Measurements from ENCODE around the gene PMF1. TPM values are rescaled to one million over a fixed set of nuclear protein-coding genes. Genes with fewer than 3 reads are reported as not detected.

PMF1 gene
- polyA plus RNA-seq, 2 of the 4 experiments (the other 2 are of a cell fraction): 59.8 to 63.9 TPM

GRCh38 chr1:156248323-156248683 is 35.5 kb downstream of the PMF1 start (continued):
- TF ChIP-seq REST (IDR thresholded peaks at IDR 0.05) (no peak), TP53 (CRISPR knock-in tag; IDR thresholded peaks at IDR 0.05) (no peak), CBX8 (IDR thresholded peaks at IDR 0.05) (no peak), ELK1 (IDR thresholded peaks at IDR 0.05; ENCODE audit: low read depth, low read length) (no peak), HOXB5 (CRISPR knock-in tag; IDR thresholded peaks at IDR 0.05) (no peak), NFE2L2 (conservative IDR thresholded peaks at IDR 0.05; ENCODE audit: low read length) (no peak), RARB (CRISPR knock-in tag; IDR thresholded peaks at IDR 0.05) (no peak), USF2 (IDR thresholded peaks at IDR 0.05) (no peak), JUNB (IDR thresholded peaks at IDR 0.05) (no peak)

GRCh38 chr1:156249593-156249992 is 36.8 kb downstream of the PMF1 start:
- H3K4me3 ChIP-seq: no peak overlapping the region
- H3K4me2 ChIP-seq: no peak overlapping the region
- H3K9me3 ChIP-seq: no peaks in the 10 kb centered on the region
- WGBS (ENCODE audit: missing lambda C conversion rate): 82% methylated on average over 5 of the region's 5 CpGs
- ATAC-seq (no peak), DNase-seq (ENCODE audit: low read depth in 1 of 2, low spot score in 1 of 2) (no peak), FAIRE-seq (no peak)
- ChIA-PET CTCF (interaction anchor here (1.1 to 3.1 kb wide), 6 partner anchors 10 to 136 kb away, joined by 3 to 17 read pairs (median 4); no protein-coding TSS in a partner anchor), POLR2A (no interaction called here)
- no peak for TF ChIP-seq ZNF302 (CRISPR knock-in tag; IDR thresholded peaks at IDR 0.05)
- no peak for TF ChIP-seq NR3C1 (IDR thresholded peaks at IDR 0.05)
- no peak for TF ChIP-seq REST (IDR thresholded peaks at IDR 0.05)
- H3K27ac ChIP-seq: no peak overlapping the region
- H3K4me1 ChIP-seq: peaks cover 12% of the 10 kb centered on the region

- TF ChIP-seq GATA3 (IDR thresholded peaks at IDR 0.05; ENCODE audit: borderline replicate concordance) (no peak), CHD4 (IDR thresholded peaks at IDR 0.05; ENCODE audit: borderline replicate concordance) (no peak), USF2 (IDR thresholded peaks at IDR 0.05) (no peak), CHD2 (IDR thresholded peaks at IDR 0.05; ENCODE audit: low read length, partially characterized antibody) (no peak), SREBF2 (IDR thresholded peaks at IDR 0.05) (no peak), CBX8 (IDR thresholded peaks at IDR 0.05) (no peak), REST (IDR thresholded peaks at IDR 0.05) (no peak), KDM1A (IDR thresholded peaks at IDR 0.05; ENCODE audit: low read depth) (no peak), RAD21 (conservative IDR thresholded peaks at IDR 0.05 in 1 of 2, IDR thresholded peaks at IDR 0.05 in 1 of 2) (no peak), RNF2 (IDR thresholded peaks at IDR 0.05; ENCODE audit: borderline replicate concordance, low read depth) (no peak), ATOH8 (CRISPR knock-in tag; IDR thresholded peaks at IDR 0.05; ENCODE audit: low read depth) (no peak)
- POLR2A ChIA-PET: interaction anchor here (0.5 to 1.3 kb wide), 2 partner anchors 38 to 83 kb away, joined by 3 to 5 read pairs; partner anchors contain the start of gene PMF1
- Histone ChIP-seq H3K9me3 (no peaks in the 10 kb centered on the region), H3K4me3 (no peak overlapping the region), H3K4me1 (peaks cover 12% of the 10 kb centered on the region), H3K4me2 (no peak overlapping the region), H3K27ac (no peak overlapping the region)
- no peak for ATAC-seq
- no peak for DNase-seq (ENCODE audit: low read depth in 1 of 2, low spot score in 1 of 2)
- CTCF ChIA-PET: interaction anchor here (0.7 to 3.6 kb wide), 14 partner anchors 9 to 194 kb away, joined by 3 to 12 read pairs (median 5); partner anchors contain the start of gene BGLAP
- 70% methylated on average over 3 of the region's 3 CpGs for WGBS (ENCODE audit: missing lambda C conversion rate)
- no peak for FAIRE-seq
These were observed 38.7 kb downstream of the PMF1 start for GRCh38 chr1:156251527-156251926.

All from A549 (cell line).